Cardiac fibroblast (primary cell): ENCODE results near the gene RTCA.
"Not testable (repeated sequence)": the region's sequence is repeated elsewhere in the genome, so short reads cannot be mapped to it uniquely, and the experiment has no call there.

Experiments
- DNase-seq, 2 donors: peaks; one replicate each; pipeline versions ENCODE4 v3.0.0 to v3.0.0-alpha.2; 2010; ENCODE audit warnings: low read depth in 2 of 2
- H3K4me3 ChIP-seq, 2 donors: replicated peaks in 1 of 2; 1 replicate in 1 of 2; 2 replicates in 1 of 2; pipeline ENCODE4 v1.5.1; 2011; ENCODE audit warnings: low read depth in 2 of 2, low read length in 2 of 2, mild to moderate bottlenecking in 2 of 2, moderate library complexity in 1 of 2
- CTCF ChIP-seq: IDR thresholded peaks from one replicate; pipeline ENCODE4 v1.5.1; 2011; ENCODE audit warnings: low read depth, mild to moderate bottlenecking, low read length, inconsistent platforms

Gene RTCA

GRCh38 chr1:100230765-100231164 is 35.3 kb upstream of the RTCA start:
- no peak for DNase-seq
- no peak overlapping the region for H3K4me3 ChIP-seq
- TF ChIP-seq CTCF = no peak

- DNase-seq = no peak
- no peak overlapping the region for H3K4me3 ChIP-seq
- no peak for TF ChIP-seq CTCF
These were observed 34.3 kb upstream of the RTCA start for GRCh38 chr1:100231721-100232120.

GRCh38 chr1:100232156-100232555 is 33.9 kb upstream of the RTCA start:
- no peak for TF ChIP-seq CTCF
- H3K4me3 ChIP-seq = no peak overlapping the region
- no peak for DNase-seq

- DNase-seq, H3K4me3 ChIP-seq: not testable (repeated sequence)
These were observed 32.5 kb upstream of the RTCA start for GRCh38 chr1:100233566-100233965.

GRCh38 chr1:100234432-100234831 is 31.6 kb upstream of the RTCA start:
- H3K4me3 ChIP-seq = no peak overlapping the region
- no peak for TF ChIP-seq CTCF
- peak in 1 of 2 donors; percentile 28 for DNase-seq

GRCh38 chr1:100237091-100237490 is 28.9 kb upstream of the RTCA start:
- H3K4me3 ChIP-seq = no peak overlapping the region

GRCh38 chr1:100239961-100240360 is 26.1 kb upstream of the RTCA start:
- no peak overlapping the region for H3K4me3 ChIP-seq
- no peak for TF ChIP-seq CTCF
- DNase-seq = no peak

More at GRCh38 chr1:100237091-100237490, 28.9 kb upstream of the RTCA start:
- no peak for TF ChIP-seq CTCF
- no peak for DNase-seq
